H9 (cell line): ENCODE measurements around the gene ZBTB49. TPM values are rescaled to one million over a fixed set of nuclear protein-coding genes. Genes with fewer than 3 reads are reported as not detected.

Experiments used
- DNase-seq: peaks from one replicate; pipeline ENCODE4 v3.0.0-alpha.2; 2017
- H2AFZ ChIP-seq: one replicate; pipeline ENCODE4 v1.6.1; 2013; ENCODE audit warnings: mild to moderate bottlenecking, low read length, control low read depth, moderate library complexity
- H2AK5ac ChIP-seq: 2 replicates; pipeline ENCODE4 v1.6.1; 2013; ENCODE audit warnings: low read length, control low read depth, mixed read lengths; ENCODE audit not compliant: insufficient read length
- H2BK120ac ChIP-seq: one replicate; pipeline ENCODE4 v1.6.1; 2013; ENCODE audit warnings: low read depth, mild to moderate bottlenecking, low read length, control low read depth, inconsistent platforms; ENCODE audit not compliant: poor library complexity, severe bottlenecking
- H2BK12ac ChIP-seq: 2 replicates; pipeline ENCODE4 v1.6.1; 2013; ENCODE audit warnings: low read length, control low read depth, mixed read lengths, low read depth; ENCODE audit not compliant: insufficient read length
- H2BK15ac ChIP-seq: 2 replicates; pipeline ENCODE4 v1.6.1; 2013; ENCODE audit warnings: low read depth, low read length, control low read depth
- H2BK20ac ChIP-seq: one replicate; pipeline ENCODE4 v1.6.1; 2013; ENCODE audit warnings: low read depth, mild to moderate bottlenecking, low read length, control low read depth, inconsistent platforms; ENCODE audit not compliant: poor library complexity, severe bottlenecking
- H2BK5ac ChIP-seq: 2 replicates; pipeline ENCODE4 v1.6.1; 2013; ENCODE audit warnings: low read length, control low read depth, mixed read lengths; ENCODE audit not compliant: insufficient read length
- H3K14ac ChIP-seq: 2 replicates; pipeline ENCODE4 v1.6.1; 2013; ENCODE audit warnings: low read length, control low read depth; ENCODE audit not compliant: insufficient read depth
- H3K18ac ChIP-seq: 2 replicates; pipeline ENCODE4 v1.6.1; 2013; ENCODE audit warnings: low read depth, mild to moderate bottlenecking, mixed read lengths, low read length, control low read depth; ENCODE audit not compliant: insufficient read length
- H3K23ac ChIP-seq: 2 replicates; pipeline ENCODE4 v1.6.1; 2013; ENCODE audit warnings: low read length, control low read depth, mixed read lengths, low read depth; ENCODE audit not compliant: insufficient read length
- H3K23me2 ChIP-seq: 2 replicates; pipeline ENCODE4 v1.6.1; 2013; ENCODE audit warnings: low read depth, mild to moderate bottlenecking, mixed read lengths, low read length, control low read depth; ENCODE audit not compliant: insufficient read length, poor library complexity, severe bottlenecking
- H3K27ac ChIP-seq: 2 replicates; pipeline ENCODE4 v1.5.1; 2013; ENCODE audit warnings: low read length, control low read depth, mixed read lengths, low read depth; ENCODE audit not compliant: insufficient read length
- H3K27me3 ChIP-seq: 2 replicates; pipeline ENCODE4 v1.6.1; 2013; ENCODE audit warnings: low read length, control low read depth, inconsistent platforms; ENCODE audit not compliant: insufficient read depth
- H3K4ac ChIP-seq: 2 replicates; pipeline ENCODE4 v1.6.1; 2013; ENCODE audit warnings: low read depth, mild to moderate bottlenecking, control low read depth, inconsistent platforms, low read length, moderate library complexity
- H3K4me1 ChIP-seq: 2 replicates; pipeline ENCODE4 v1.6.1; 2013; ENCODE audit warnings: low read length, control low read depth, inconsistent platforms; ENCODE audit not compliant: insufficient read depth
- H3K4me2 ChIP-seq: 2 replicates; pipeline ENCODE4 v1.6.1; 2013; ENCODE audit warnings: low read length, control low read depth, mixed read lengths; ENCODE audit not compliant: insufficient read length, insufficient read depth
- H3K56ac ChIP-seq: 2 replicates; pipeline ENCODE4 v1.6.1; 2013; ENCODE audit warnings: low read depth, mild to moderate bottlenecking, mixed read lengths, low read length, control low read depth; ENCODE audit not compliant: insufficient read length
- H3K79me1 ChIP-seq: 2 replicates; pipeline ENCODE4 v1.6.1; 2013; ENCODE audit warnings: low read depth, mild to moderate bottlenecking, moderate library complexity, low read length, control low read depth, inconsistent platforms; ENCODE audit not compliant: insufficient read depth, poor library complexity, severe bottlenecking
- H3K79me2 ChIP-seq: 2 replicates; pipeline ENCODE4 v1.6.1; 2013; ENCODE audit warnings: low read length, control low read depth, inconsistent platforms; ENCODE audit not compliant: insufficient read depth
- H3K9ac ChIP-seq: 2 replicates; pipeline ENCODE4 v1.6.1; 2013; ENCODE audit warnings: low read length, control low read depth, mixed read lengths; ENCODE audit not compliant: insufficient read length; ENCODE audit errors: extremely low read depth
- H3K9me3 ChIP-seq: one replicate; pipeline ENCODE4 v1.6.1; 2013; ENCODE audit warnings: low read depth, low read length, inconsistent platforms; ENCODE audit not compliant: control insufficient read depth
- H3T11ph ChIP-seq: one replicate; pipeline ENCODE4 v1.6.1; 2013; ENCODE audit warnings: mild to moderate bottlenecking, low read length, control low read depth, inconsistent platforms
- H4K20me1 ChIP-seq: one replicate; pipeline ENCODE4 v1.6.1; 2013; ENCODE audit not compliant: control insufficient read depth, insufficient read length, insufficient read depth
- H4K5ac ChIP-seq: 2 replicates; pipeline ENCODE4 v1.6.1; 2013; ENCODE audit warnings: low read depth, mild to moderate bottlenecking, mixed read lengths, low read length, control low read depth; ENCODE audit not compliant: insufficient read length
- H4K8ac ChIP-seq: replicated peaks from 2 replicates; pipeline ENCODE4 v1.6.1; 2013; ENCODE audit warnings: low read length, control low read depth, mixed read lengths, low read depth; ENCODE audit not compliant: insufficient read length
- H4K91ac ChIP-seq: 2 replicates; pipeline ENCODE4 v1.6.1; 2013; ENCODE audit warnings: low read depth, mild to moderate bottlenecking, moderate library complexity, mixed read lengths, low read length, control low read depth; ENCODE audit not compliant: insufficient read length
- H3K27ac Mint-ChIP-seq, 3 experiments: 2 replicates in 2 of 3; 3 replicates in 1 of 3; pipeline ENCODE4 v1.8.0; 2020 to 2021; ENCODE audit warnings: mixed read lengths in 3 of 3, mild to moderate bottlenecking in 1 of 3, moderate library complexity in 1 of 3
- H3K27me3 Mint-ChIP-seq: 2 replicates; pipeline ENCODE4 v1.8.0; 2021; ENCODE audit warnings: low read depth, mild to moderate bottlenecking, moderate library complexity, mixed read lengths
- H3K36me3 Mint-ChIP-seq, 3 experiments: 2 replicates in 2 of 3; 3 replicates in 1 of 3; pipeline ENCODE4 v1.8.0; 2020 to 2021; ENCODE audit warnings: low read depth in 3 of 3, mixed read lengths in 3 of 3; ENCODE audit not compliant: insufficient read depth in 1 of 3
- H3K4me1 Mint-ChIP-seq, 2 experiments: 2 replicates each; pipeline ENCODE4 v1.8.0; 2020; ENCODE audit warnings: mixed read lengths in 2 of 2
- H3K4me3 Mint-ChIP-seq, 2 experiments: 2 replicates in 1 of 2; 3 replicates in 1 of 2; pipeline ENCODE4 v1.8.0; 2020 to 2021; ENCODE audit warnings: mild to moderate bottlenecking in 2 of 2, mixed read lengths in 2 of 2, moderate library complexity in 1 of 2
- H3K9me3 Mint-ChIP-seq, 2 experiments: 2 replicates in 1 of 2; 3 replicates in 1 of 2; pipeline ENCODE4 v1.8.0; 2020; ENCODE audit warnings: mild to moderate bottlenecking in 2 of 2, mixed read lengths in 2 of 2, moderate library complexity in 1 of 2
- CTCF ChIP-seq: fragments of 200-600 bp; sonication (generic); conservative IDR thresholded peaks from 3 replicates; pipeline ENCODE4 v1.8.0; 2021; ENCODE audit warnings: antibody characterized with exemption, mild to moderate bottlenecking
- WGBS: extraction: QIAGEN DNeasy Blood & Tissue Kit; methylation state at CpG from one replicate; pipeline ENCODE4 v1.1.7; 2013; ENCODE audit warnings: missing lambda C conversion rate, low lambda C conversion rate, mixed read lengths; ENCODE audit not compliant: insufficient read length; ENCODE audit errors: extremely low coverage; 5-methylcytosine and 5-hydroxymethylcytosine counted together
- total RNA-seq: library from RNA; stranded (reverse); gene quantifications from 2 replicates; pipeline ENCODE4 v1.2.1, GENCODE V29; 2021

Gene ZBTB49
- total RNA-seq, 1 experiment from 2014 or later, result 8.7 TPM

GRCh38 chr4:4358093-4358854, 68.2 kb downstream of the ZBTB49 start:
- no peak overlapping the region for H3K14ac ChIP-seq
- no peak overlapping the region for H2BK20ac ChIP-seq
- Mint-ChIP-seq H3K4me3 (no peak overlapping the region), H3K27me3 (peaks cover 21% of the 10 kb centered on the region), H3K27ac (no peak overlapping the region), H3K9me3 (no peaks in the 10 kb centered on the region), H3K36me3 (no peaks in the 10 kb centered on the region; a peak in 1 of 7 replicates), H3K4me1 (peaks cover 7 to 16% of the 10 kb centered on the region in 2 experiments)
- H3K79me2 ChIP-seq, result no peaks in the 10 kb centered on the region
- DNase-seq, result no peak
- H3K4me2 ChIP-seq, result no peak overlapping the region
- H3K18ac ChIP-seq, result no peak overlapping the region
- H3K4ac ChIP-seq, result no peak overlapping the region
- WGBS, result no CpG with 5 or more reads among the region's 13 CpGs
- H3K9ac ChIP-seq, result no peak overlapping the region
- no peaks in the 10 kb centered on the region for H3K4me1 ChIP-seq
- H3K27me3 ChIP-seq, result no peaks in the 10 kb centered on the region
- no peaks in the 10 kb centered on the region for H4K20me1 ChIP-seq
- H4K5ac ChIP-seq, result no peak overlapping the region
- no peaks in the 10 kb centered on the region for H3K9me3 ChIP-seq
- H2BK120ac ChIP-seq, result no peak overlapping the region
- no peak overlapping the region for H2BK12ac ChIP-seq
- H3T11ph ChIP-seq, result no peak overlapping the region
- H2BK15ac ChIP-seq, result no peak overlapping the region
- no peak overlapping the region for H4K8ac ChIP-seq
- no peak overlapping the region for H3K27ac ChIP-seq
- no peaks in the 10 kb centered on the region for H3K23me2 ChIP-seq
- no peak for TF ChIP-seq CTCF
- H2AFZ ChIP-seq, result no peak overlapping the region
- no peak overlapping the region for H2BK5ac ChIP-seq
- no peak overlapping the region for H4K91ac ChIP-seq
- no peak overlapping the region for H2AK5ac ChIP-seq
- no peak overlapping the region for H3K56ac ChIP-seq
- no peak overlapping the region for H3K23ac ChIP-seq
- H3K79me1 ChIP-seq, result no peaks in the 10 kb centered on the region
